DOHH2 (cell line): ENCODE measurements around the gene FKTN.

Experiments
- H3F3A ChIP-seq: fragments of 200-600 bp; sonication (generic), shearing (Covaris generic); 2 replicates; pipeline ENCODE4 v1.6.0; 2016; ENCODE audit warnings: antibody characterized with exemption, mild to moderate bottlenecking; ENCODE audit not compliant: control insufficient read depth, insufficient read depth
- H3K27ac ChIP-seq: fragments of 200-600 bp; sonication (generic); 2 replicates; pipeline ENCODE4 v1.5.1; 2014; ENCODE audit warnings: low read depth, mild to moderate bottlenecking, low read length, moderate library complexity
- H3K27me3 ChIP-seq: fragments of 200-600 bp; sonication (generic); 2 replicates; pipeline ENCODE4 v1.6.1; 2014; ENCODE audit warnings: mild to moderate bottlenecking, low read length, mixed read lengths; ENCODE audit not compliant: control insufficient read depth
- H3K36me3 ChIP-seq: fragments of 200-600 bp; sonication (generic); 2 replicates; pipeline ENCODE4 v1.6.1; 2014; ENCODE audit warnings: mild to moderate bottlenecking, low read length, moderate library complexity, mixed read lengths; ENCODE audit not compliant: control insufficient read depth
- H3K4me1 ChIP-seq: fragments of 200-600 bp; sonication (generic); 2 replicates; pipeline ENCODE4 v1.6.1; 2014; ENCODE audit warnings: mild to moderate bottlenecking, low read length, mixed read lengths; ENCODE audit not compliant: control insufficient read depth
- H3K4me2 ChIP-seq: fragments of 200-600 bp; sonication (generic); 2 replicates; pipeline ENCODE4 v1.6.0; 2014; ENCODE audit warnings: mild to moderate bottlenecking, low read length, moderate library complexity
- H3K4me3 ChIP-seq: fragments of 200-600 bp; sonication (generic); 2 replicates; pipeline ENCODE4 v1.5.1; 2014; ENCODE audit warnings: mild to moderate bottlenecking, low read length, mixed read lengths
- H3K79me2 ChIP-seq: fragments of 200-600 bp; sonication (generic); 2 replicates; pipeline ENCODE4 v1.6.1; 2014; ENCODE audit warnings: mild to moderate bottlenecking, low read length, mixed read lengths; ENCODE audit not compliant: control insufficient read depth
- H3K9me2 ChIP-seq: fragments of 200-600 bp; sonication (generic); replicated peaks from 2 replicates; pipeline ENCODE4 v1.6.1; 2014; ENCODE audit warnings: mild to moderate bottlenecking, low read length, mixed read lengths; ENCODE audit not compliant: control insufficient read depth
- H3K9me3 ChIP-seq: fragments of 200-600 bp; sonication (generic); 2 replicates; pipeline ENCODE4 v1.6.1; 2014; ENCODE audit warnings: antibody characterized with exemption, low read length, mixed read lengths; ENCODE audit not compliant: control insufficient read depth, insufficient read depth
- H4K20me1 ChIP-seq: fragments of 200-600 bp; sonication (generic); 2 replicates; pipeline ENCODE4 v1.6.0; 2014; ENCODE audit warnings: low read depth, mild to moderate bottlenecking, antibody characterized with exemption, low read length, moderate library complexity; ENCODE audit not compliant: control insufficient read depth, insufficient read depth
- EZH2phosphoT487 ChIP-seq: fragments of 200-600 bp; sonication (generic); IDR thresholded peaks from 2 replicates; pipeline ENCODE4 v1.6.1; 2017; ENCODE audit warnings: borderline replicate concordance, mild to moderate bottlenecking, antibody characterized with exemption, low read length, moderate library complexity, mixed read lengths
- TF ChIP-seq, protein P1 (sequence below): fragments of 200-600 bp; sonication (generic); IDR thresholded peaks from one replicate; pipeline ENCODE4 v1.5.1; 2014; ENCODE audit warnings: antibody characterized with exemption, mild to moderate bottlenecking, low read depth, low read length; ENCODE audit not compliant: poor library complexity, severe bottlenecking

FKTN gene

GRCh38 chr9:105531530-105531929 is 26.4 kb upstream of the FKTN start:
- no peak overlapping the region for H3K27ac ChIP-seq
- no peaks in the 10 kb centered on the region for H3K27me3 ChIP-seq
- no peaks in the 10 kb centered on the region for H3K9me3 ChIP-seq
- H3K4me1 ChIP-seq = no peaks in the 10 kb centered on the region
- no peaks in the 10 kb centered on the region for H3K36me3 ChIP-seq
- H3K4me2 ChIP-seq = no peak overlapping the region
- no peaks in the 10 kb centered on the region for H3F3A ChIP-seq
- H3K79me2 ChIP-seq = no peaks in the 10 kb centered on the region
- H3K9me2 ChIP-seq = no peaks in the 10 kb centered on the region
- no peak overlapping the region for H3K4me3 ChIP-seq
- no peaks in the 10 kb centered on the region for H4K20me1 ChIP-seq
- no peak for TF ChIP-seq EZH2phosphoT487
- TF ChIP-seq, protein P1, sequence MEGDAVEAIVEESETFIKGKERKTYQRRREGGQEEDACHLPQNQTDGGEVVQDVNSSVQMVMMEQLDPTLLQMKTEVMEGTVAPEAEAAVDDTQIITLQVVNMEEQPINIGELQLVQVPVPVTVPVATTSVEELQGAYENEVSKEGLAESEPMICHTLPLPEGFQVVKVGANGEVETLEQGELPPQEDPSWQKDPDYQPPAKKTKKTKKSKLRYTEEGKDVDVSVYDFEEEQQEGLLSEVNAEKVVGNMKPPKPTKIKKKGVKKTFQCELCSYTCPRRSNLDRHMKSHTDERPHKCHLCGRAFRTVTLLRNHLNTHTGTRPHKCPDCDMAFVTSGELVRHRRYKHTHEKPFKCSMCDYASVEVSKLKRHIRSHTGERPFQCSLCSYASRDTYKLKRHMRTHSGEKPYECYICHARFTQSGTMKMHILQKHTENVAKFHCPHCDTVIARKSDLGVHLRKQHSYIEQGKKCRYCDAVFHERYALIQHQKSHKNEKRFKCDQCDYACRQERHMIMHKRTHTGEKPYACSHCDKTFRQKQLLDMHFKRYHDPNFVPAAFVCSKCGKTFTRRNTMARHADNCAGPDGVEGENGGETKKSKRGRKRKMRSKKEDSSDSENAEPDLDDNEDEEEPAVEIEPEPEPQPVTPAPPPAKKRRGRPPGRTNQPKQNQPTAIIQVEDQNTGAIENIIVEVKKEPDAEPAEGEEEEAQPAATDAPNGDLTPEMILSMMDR = no peak

DNA sequence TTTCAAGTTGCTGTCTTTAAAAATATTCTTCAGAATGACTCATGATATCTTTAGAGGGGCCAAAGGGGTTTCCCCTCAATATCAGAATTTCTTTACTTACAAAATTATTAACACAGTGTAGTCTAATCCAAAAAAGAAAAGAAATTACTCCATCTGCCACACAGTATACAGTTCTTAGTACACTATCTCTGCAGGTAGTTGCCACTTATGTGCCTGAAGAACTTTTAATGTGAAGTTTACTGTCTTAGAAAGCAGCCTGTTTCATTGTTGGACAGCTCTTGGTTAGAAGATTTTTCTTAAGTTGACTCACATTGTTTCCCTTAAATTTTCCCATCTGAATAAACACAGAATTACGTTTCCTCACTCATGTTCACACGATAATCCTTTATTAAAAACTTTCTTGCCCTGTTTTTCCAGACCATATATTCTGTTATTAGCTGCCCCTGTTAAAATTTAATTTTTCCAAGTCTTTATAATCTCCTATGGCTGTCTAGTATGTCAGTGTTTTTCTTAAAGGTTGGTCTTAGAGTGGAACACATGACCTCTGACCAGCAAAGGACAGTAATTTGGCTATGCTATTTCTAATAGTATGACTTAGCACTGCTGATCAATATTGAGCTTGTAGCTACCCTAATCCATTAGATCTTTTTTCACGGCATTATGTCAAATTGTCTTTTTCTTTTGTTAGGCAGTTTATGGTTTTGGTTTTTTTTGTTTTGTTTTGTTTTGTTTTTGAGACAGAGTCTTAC is 21.8 kb upstream of the FKTN start:
- Histone ChIP-seq H3K27me3 (no peaks in the 10 kb centered on the region), H3K9me3 (no peaks in the 10 kb centered on the region), H3K9me2 (no peaks in the 10 kb centered on the region), H3F3A (no peaks in the 10 kb centered on the region), H3K27ac (no peak overlapping the region), H3K4me2 (no peak overlapping the region), H3K36me3 (no peaks in the 10 kb centered on the region), H3K4me3 (no peak overlapping the region), H3K79me2 (no peaks in the 10 kb centered on the region), H3K4me1 (no peaks in the 10 kb centered on the region), H4K20me1 (no peaks in the 10 kb centered on the region)
- TF ChIP-seq, protein P1 = no peak
- no peak for TF ChIP-seq EZH2phosphoT487

DNA sequence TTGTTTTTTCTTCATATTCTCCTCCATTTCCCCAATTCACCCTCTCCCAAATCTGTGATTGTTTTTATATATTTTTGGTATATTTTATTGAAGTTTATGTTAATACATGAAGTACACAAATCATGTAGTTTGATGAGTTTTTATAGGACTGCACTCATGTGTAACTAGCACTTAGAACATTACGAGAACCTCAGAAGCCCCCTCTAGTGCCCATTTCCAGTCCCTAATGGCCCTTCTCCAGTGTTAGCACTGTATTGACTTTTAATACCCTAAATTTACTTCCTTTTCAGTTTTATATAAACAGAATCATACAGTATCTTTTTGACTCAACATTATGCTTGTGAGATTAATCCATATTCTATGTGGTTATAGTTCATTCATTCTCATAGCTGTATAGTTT is 18.5 kb upstream of the FKTN start:
- H3K36me3 ChIP-seq = no peaks in the 10 kb centered on the region
- no peaks in the 10 kb centered on the region for H3K27me3 ChIP-seq
- no peak overlapping the region for H3K4me3 ChIP-seq
- no peaks in the 10 kb centered on the region for H3F3A ChIP-seq
- H3K9me2 ChIP-seq = no peaks in the 10 kb centered on the region
- H3K4me2 ChIP-seq = no peak overlapping the region
- no peak for TF ChIP-seq EZH2phosphoT487
- TF ChIP-seq, protein P1 = peak; percentile 19
- no peaks in the 10 kb centered on the region for H3K79me2 ChIP-seq
- no peak overlapping the region for H3K27ac ChIP-seq
- no peaks in the 10 kb centered on the region for H3K4me1 ChIP-seq
- no peaks in the 10 kb centered on the region for H4K20me1 ChIP-seq
- no peaks in the 10 kb centered on the region for H3K9me3 ChIP-seq
